AG09309 (cell line): ENCODE measurements around the gene TREH.

Source experiments
- DNase-seq: peaks from one replicate; pipeline ENCODE4 v3.0.0-alpha.2; 2010; ENCODE audit warnings: low read depth
- H3K4me3 ChIP-seq: 2 replicates; pipeline ENCODE4 v1.5.1; 2011; ENCODE audit warnings: mild to moderate bottlenecking, low read depth, low read length, moderate library complexity; ENCODE audit not compliant: control insufficient read depth
- CTCF ChIP-seq: IDR thresholded peaks from 2 replicates; pipeline ENCODE4 v1.5.1; 2011; ENCODE audit warnings: mild to moderate bottlenecking, low read depth, low read length, inconsistent platforms; ENCODE audit not compliant: insufficient read depth, control insufficient read depth; ENCODE audit errors: missing control alignments

Gene TREH

GRCh38 chr11:118628031-118628430 lies 51.4 kb downstream of the TREH start:
- DNase-seq: no peak
- TF ChIP-seq CTCF: no peak
- H3K4me3 ChIP-seq: no peak overlapping the region

GRCh38 chr11:118627566-118627965 lies 51.9 kb downstream of the TREH start:
- H3K4me3 ChIP-seq: no peak overlapping the region
- no peak for DNase-seq
- no peak for TF ChIP-seq CTCF

- no peak for DNase-seq
- TF ChIP-seq CTCF: no peak
- H3K4me3 ChIP-seq: no peak overlapping the region
Measured at GRCh38 chr11:118625976-118626375, 53.5 kb downstream of the TREH start.

GRCh38 chr11:118625036-118625690 lies 54.3 kb downstream of the TREH start:
- H3K4me3 ChIP-seq: no peak overlapping the region
- no peak for TF ChIP-seq CTCF
- no peak for DNase-seq

GRCh38 chr11:118623269-118623655 lies 56.2 kb downstream of the TREH start:
- no peak for TF ChIP-seq CTCF
- no peak for DNase-seq
- H3K4me3 ChIP-seq: peak overlapping the region; percentile 7

GRCh38 chr11:118622376-118623268 lies 56.8 kb downstream of the TREH start:
- no peak for DNase-seq
- H3K4me3 ChIP-seq: peak overlapping the region; percentile 72
- TF ChIP-seq CTCF: no peak
